Natural killer cell (primary cell): ENCODE results near the gene TMEM259. TPM values are rescaled to one million over a fixed set of nuclear protein-coding genes. Genes with fewer than 3 reads are reported as not detected.

Experiments used
- ATAC-seq, 3 donors: fragments of 150-1000 bp in 2 of 3; fragments of 200-7000 bp in 1 of 3; cut with Tn5 transposase; 1 replicate in 1 of 3; 2 replicates in 2 of 3; pipeline ENCODE4 v1.10.0; 2021; ENCODE audit warnings: mild to moderate bottlenecking in 2 of 3, moderate library complexity in 2 of 3
- DNase-seq, 2 donors: peaks; one replicate each; pipeline versions ENCODE4 v3.0.0 to v3.0.0-alpha.2; 2013 to 2021; ENCODE audit warnings: mixed read lengths in 1 of 2
- H3K27ac ChIP-seq: one replicate; pipeline ENCODE4 v1.5.1; 2013; ENCODE audit warnings: mild to moderate bottlenecking, low read length
- H3K27me3 ChIP-seq: one replicate; pipeline ENCODE4 v1.6.1; 2013; ENCODE audit warnings: low read length; ENCODE audit not compliant: control insufficient read depth, insufficient read depth
- H3K36me3 ChIP-seq: one replicate; pipeline ENCODE4 v1.6.1; 2013; ENCODE audit warnings: low read length; ENCODE audit not compliant: control insufficient read depth, insufficient read depth
- H3K4me1 ChIP-seq: one replicate; pipeline ENCODE4 v1.6.1; 2013; ENCODE audit warnings: low read length; ENCODE audit not compliant: control insufficient read depth, insufficient read depth
- H3K4me3 ChIP-seq: one replicate; pipeline ENCODE4 v1.5.1; 2013; ENCODE audit warnings: low read length
- H3K9me3 ChIP-seq: one replicate; pipeline ENCODE4 v1.6.1; 2013; ENCODE audit warnings: low read length; ENCODE audit not compliant: control insufficient read depth, insufficient read depth
- H3K27ac Mint-ChIP-seq, 2 donors: one replicate each; pipeline ENCODE4 v1.8.0; 2022; ENCODE audit warnings: mild to moderate bottlenecking in 2 of 2, mixed read lengths in 2 of 2, moderate library complexity in 1 of 2
- H3K27me3 Mint-ChIP-seq, 2 donors: one replicate each; pipeline ENCODE4 v1.8.0; 2022; ENCODE audit warnings: low read depth in 2 of 2, mixed read lengths in 2 of 2
- H3K36me3 Mint-ChIP-seq: one replicate; pipeline ENCODE4 v1.8.0; 2022; ENCODE audit warnings: mixed read lengths
- H3K4me1 Mint-ChIP-seq, 2 donors: one replicate each; pipeline ENCODE4 v1.8.0; 2022; ENCODE audit warnings: mixed read lengths in 2 of 2
- H3K4me3 Mint-ChIP-seq: one replicate; pipeline ENCODE4 v1.8.0; 2022; ENCODE audit warnings: mild to moderate bottlenecking, moderate library complexity, mixed read lengths
- H3K9me3 Mint-ChIP-seq, 2 donors: one replicate each; pipeline ENCODE4 v1.8.0; 2022; ENCODE audit warnings: mixed read lengths in 2 of 2
- CTCF ChIP-seq: fragments of 200-600 bp; IDR thresholded peaks from one replicate; pipeline ENCODE4 v1.8.0; 2022; ENCODE audit warnings: antibody characterized with exemption
- WGBS: methylation state at CpG from one replicate; pipeline ENCODE4 v1.1.7; 2013; ENCODE audit warnings: missing lambda C conversion rate; ENCODE audit not compliant: insufficient coverage; 5-methylcytosine and 5-hydroxymethylcytosine counted together
- intact Hi-C: fragments of 100-400 bp; cut with micrococcal nuclease; formaldehyde crosslinking; loops from one replicate; pipeline ENCODE4 v1.14.2; 2022
- total RNA-seq, 4 donors: library from RNA; stranded (reverse); fragments of 120-200 nt in 1 of 4; gene quantifications; one replicate each; pipeline versions ENCODE4 v1.2.3 to v1.2.4, GENCODE V29; 2013 to 2022

TMEM259 gene
- total RNA-seq, 3 donors from 2014 or later (not counting 1 experiment from before 2014, with no cell fraction given), result 310 to 354 (median 317) TPM

GRCh38 chr19:1011831-1012333 lies 9.0 kb downstream of the TMEM259 start:
- Mint-ChIP-seq H3K27ac (no peak overlapping the region), H3K4me3 (no peak overlapping the region), H3K4me1 (peaks cover 2 to 16% of the 10 kb centered on the region in 2 donors), H3K36me3 (no peaks in the 10 kb centered on the region), H3K9me3 (no peaks in the 10 kb centered on the region), H3K27me3 (no peaks in the 10 kb centered on the region)
- Histone ChIP-seq H3K9me3 (no peaks in the 10 kb centered on the region), H3K27ac (no peak overlapping the region), H3K4me1 (peaks cover 16% of the 10 kb centered on the region), H3K4me3 (no peak overlapping the region), H3K27me3 (no peaks in the 10 kb centered on the region), H3K36me3 (peaks cover 40% of the 10 kb centered on the region)
- no peak for TF ChIP-seq CTCF
- DNase-seq, result no peak
- ATAC-seq, result no peak
- intact Hi-C loops, result no loop called here
- WGBS, result 96% methylated on average over 36 of the region's 36 CpGs

GRCh38 chr19:1010586-1011510 lies 10.1 kb downstream of the TMEM259 start:
- no peak overlapping the region for H3K27ac Mint-ChIP-seq
- TF ChIP-seq CTCF, result no peak
- H3K4me1 Mint-ChIP-seq, result peaks cover 0 to 9% of the 10 kb centered on the region in 2 donors
- Histone ChIP-seq H3K36me3 (peaks cover 36% of the 10 kb centered on the region), H3K4me1 (peaks cover 7% of the 10 kb centered on the region), H3K9me3 (no peaks in the 10 kb centered on the region), H3K4me3 (no peak overlapping the region), H3K27ac (no peak overlapping the region), H3K27me3 (no peaks in the 10 kb centered on the region)
- no peak overlapping the region for H3K4me3 Mint-ChIP-seq
- 93% methylated on average over 56 of the region's 56 CpGs for WGBS
- no peak for ATAC-seq
- no peak for DNase-seq
- intact Hi-C loops, result no loop called here
- H3K27me3 Mint-ChIP-seq, result no peaks in the 10 kb centered on the region
- no peaks in the 10 kb centered on the region for H3K36me3 Mint-ChIP-seq
- no peaks in the 10 kb centered on the region for H3K9me3 Mint-ChIP-seq

- H3K9me3 ChIP-seq, result no peaks in the 10 kb centered on the region
- H3K27me3 Mint-ChIP-seq, result no peaks in the 10 kb centered on the region
- no peak overlapping the region for H3K27ac Mint-ChIP-seq
- DNase-seq, result no peak
- no peaks in the 10 kb centered on the region for H3K4me1 ChIP-seq
- no peaks in the 10 kb centered on the region for H3K27me3 ChIP-seq
- H3K36me3 ChIP-seq, result peaks cover 36% of the 10 kb centered on the region
- 95% methylated on average over 29 of the region's 29 CpGs for WGBS
- H3K4me3 Mint-ChIP-seq, result no peak overlapping the region
- H3K9me3 Mint-ChIP-seq, result no peaks in the 10 kb centered on the region
- ATAC-seq, result peak in 2 of 3 donors; percentile 8 to 19
- no peak for TF ChIP-seq CTCF
- H3K36me3 Mint-ChIP-seq, result no peaks in the 10 kb centered on the region
- intact Hi-C loops, result no loop called here
- H3K4me3 ChIP-seq, result no peak overlapping the region
- peaks cover 0 to 4% of the 10 kb centered on the region in 2 donors for H3K4me1 Mint-ChIP-seq
- H3K27ac ChIP-seq, result no peak overlapping the region
Measured at GRCh38 chr19:1009981-1010538, 10.9 kb downstream of the TMEM259 start.
